CD4-positive, alpha-beta T cell (primary cell): ENCODE data around the gene PRR9. TPM values are rescaled to one million over a fixed set of nuclear protein-coding genes. Genes with fewer than 3 reads are reported as not detected.

Experiments used
- ATAC-seq: fragments of 200-7000 bp; cut with Tn5 transposase; one replicate; pipeline ENCODE4 v1.10.0; 2022; ENCODE audit warnings: mild to moderate bottlenecking; ENCODE audit not compliant: poor library complexity
- CTCF ChIA-PET: fragments of 350-600 bp; sonication (Branson Sonifier 250); formaldehyde crosslinking; loops from one replicate; lab custom pipeline; 2021; ENCODE audit warnings: antibody characterized with exemption, inconsistent platforms; lab: Charles Lee
- POLR2A ChIA-PET: fragments of 350-600 bp; sonication (Branson Sonifier 250); formaldehyde crosslinking; loops from one replicate; lab custom pipeline; 2021; ENCODE audit warnings: antibody characterized with exemption, inconsistent platforms; lab: Charles Lee
- DNase-seq, 14 experiments: peaks; one replicate each; pipeline ENCODE4 v3.0.0-alpha.2; 2013 to 2020; ENCODE audit warnings: mixed read lengths in 2 of 14
- H3K27ac ChIP-seq, 2 donors: one replicate each; pipeline versions ENCODE4 v1.5.1 to v1.7.0; 2013; ENCODE audit warnings: low read length in 2 of 2, low read depth in 1 of 2, mild to moderate bottlenecking in 1 of 2
- H3K27me3 ChIP-seq, 2 experiments: 1 replicate in 1 of 2; 2 replicates in 1 of 2; pipeline versions ENCODE4 v1.6.1 to v1.7.0; 2013; ENCODE audit warnings: low read length in 2 of 2, control low read depth in 1 of 2, mild to moderate bottlenecking in 1 of 2, moderate library complexity in 1 of 2; ENCODE audit not compliant: insufficient read depth in 2 of 2, control insufficient read depth in 1 of 2
- H3K36me3 ChIP-seq: one replicate; pipeline ENCODE4 v1.6.1; 2013; ENCODE audit warnings: low read length, control low read depth; ENCODE audit not compliant: insufficient read depth
- H3K4me1 ChIP-seq: one replicate; pipeline ENCODE4 v1.6.1; 2013; ENCODE audit warnings: low read length, control low read depth; ENCODE audit not compliant: insufficient read depth
- H3K4me3 ChIP-seq: one replicate; pipeline ENCODE4 v1.5.1; 2013; ENCODE audit warnings: mild to moderate bottlenecking, low read length, moderate library complexity
- H3K9me3 ChIP-seq, 2 experiments: 1 replicate in 1 of 2; 2 replicates in 1 of 2; pipeline versions ENCODE4 v1.6.1 to v1.7.0; 2013; ENCODE audit warnings: low read length in 2 of 2, mild to moderate bottlenecking in 2 of 2, control low read depth in 1 of 2, moderate library complexity in 1 of 2; ENCODE audit not compliant: control insufficient read depth in 1 of 2, insufficient read depth in 1 of 2
- H3K27ac Mint-ChIP-seq: one replicate; pipeline ENCODE4 v1.8.0; 2020; ENCODE audit warnings: mixed read lengths
- H3K27me3 Mint-ChIP-seq: one replicate; pipeline ENCODE4 v1.8.0; 2021; ENCODE audit warnings: mixed read lengths
- H3K36me3 Mint-ChIP-seq: one replicate; pipeline ENCODE4 v1.8.0; 2021; ENCODE audit warnings: low read depth, mixed read lengths
- H3K4me1 Mint-ChIP-seq: one replicate; pipeline ENCODE4 v1.8.0; 2021; ENCODE audit warnings: low read depth, mixed read lengths
- H3K4me3 Mint-ChIP-seq: one replicate; pipeline ENCODE4 v1.8.0; 2020; ENCODE audit warnings: mild to moderate bottlenecking, mixed read lengths
- H3K9me3 Mint-ChIP-seq: one replicate; pipeline ENCODE4 v1.8.0; 2020; ENCODE audit warnings: mixed read lengths
- CTCF ChIP-seq: fragments of 200-600 bp; IDR thresholded peaks from one replicate; pipeline ENCODE4 v1.8.0; 2022; ENCODE audit warnings: antibody characterized with exemption, mild to moderate bottlenecking
- intact Hi-C, 2 experiments: fragments of 100-400 bp; cut with DNase I in 1 of 2; cut with micrococcal nuclease in 1 of 2; formaldehyde crosslinking; loops; one replicate each; pipeline versions ENCODE4 v1.15.1 to v1.9.0; 2023 to 2025; cut with DNase I, micrococcal nuclease
- total RNA-seq, 174 experiments: library from RNA in 2 of 174; stranded (reverse) in 2 of 174; gene quantifications; one replicate each; pipeline ENCODE4 v1.2.3 and lab custom pipeline; 2021 to 2026

The PRR9 gene
- total RNA-seq, 2 experiments from 2014 or later, result not detected

DNA sequence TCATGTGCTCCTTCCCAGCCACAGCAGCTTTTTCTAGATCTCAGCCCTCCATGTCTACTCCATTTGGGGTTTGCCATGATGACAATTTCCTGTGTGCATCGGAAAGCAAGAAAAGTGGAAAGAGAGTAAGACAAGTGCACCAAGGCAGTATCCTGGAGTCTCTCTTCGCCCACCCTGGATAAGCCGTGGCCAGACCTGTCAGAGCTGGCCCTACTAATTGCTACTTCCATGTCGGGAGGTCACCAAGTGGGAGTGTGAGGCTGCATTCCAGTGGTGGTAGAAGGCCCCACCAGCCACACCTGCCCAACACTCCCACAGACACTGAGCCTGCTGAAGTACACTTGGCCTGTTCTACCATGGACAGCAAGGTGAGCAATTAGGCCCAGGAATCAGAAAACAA, 28.1 kb downstream of the PRR9 start:
- ATAC-seq, result no peak
- H3K9me3 Mint-ChIP-seq, result no peaks in the 10 kb centered on the region
- no peaks in the 10 kb centered on the region for H3K36me3 Mint-ChIP-seq
- TF ChIP-seq CTCF, result no peak
- Histone ChIP-seq H3K9me3 (no peaks in the 10 kb centered on the region), H3K27ac (no peak overlapping the region), H3K4me1 (no peaks in the 10 kb centered on the region), H3K36me3 (no peaks in the 10 kb centered on the region), H3K27me3 (peaks cover 14 to 17% of the 10 kb centered on the region in 2 experiments), H3K4me3 (no peak overlapping the region)
- H3K4me1 Mint-ChIP-seq, result no peaks in the 10 kb centered on the region
- DNase-seq, result no peak
- no peak overlapping the region for H3K4me3 Mint-ChIP-seq
- intact Hi-C loops, result no loop called here
- ChIA-PET CTCF (no interaction called here), POLR2A (no interaction called here)
- peaks cover 33% of the 10 kb centered on the region for H3K27me3 Mint-ChIP-seq
- H3K27ac Mint-ChIP-seq, result no peak overlapping the region

- Histone ChIP-seq H3K4me1 (no peaks in the 10 kb centered on the region), H3K27me3 (peaks cover 14 to 17% of the 10 kb centered on the region in 2 experiments), H3K27ac (no peak overlapping the region), H3K4me3 (no peak overlapping the region), H3K36me3 (no peaks in the 10 kb centered on the region), H3K9me3 (no peaks in the 10 kb centered on the region)
- no peak for ATAC-seq
- H3K4me1 Mint-ChIP-seq, result no peaks in the 10 kb centered on the region
- no peak for TF ChIP-seq CTCF
- intact Hi-C loops, result no loop called here
- no peaks in the 10 kb centered on the region for H3K36me3 Mint-ChIP-seq
- peaks cover 34% of the 10 kb centered on the region for H3K27me3 Mint-ChIP-seq
- no peak for DNase-seq
- ChIA-PET CTCF (no interaction called here), POLR2A (no interaction called here)
- H3K27ac Mint-ChIP-seq, result no peak overlapping the region
- no peaks in the 10 kb centered on the region for H3K9me3 Mint-ChIP-seq
- no peak overlapping the region for H3K4me3 Mint-ChIP-seq
These were observed 28.6 kb downstream of the PRR9 start for GRCh38 chr1:153246018-153246417.

DNA sequence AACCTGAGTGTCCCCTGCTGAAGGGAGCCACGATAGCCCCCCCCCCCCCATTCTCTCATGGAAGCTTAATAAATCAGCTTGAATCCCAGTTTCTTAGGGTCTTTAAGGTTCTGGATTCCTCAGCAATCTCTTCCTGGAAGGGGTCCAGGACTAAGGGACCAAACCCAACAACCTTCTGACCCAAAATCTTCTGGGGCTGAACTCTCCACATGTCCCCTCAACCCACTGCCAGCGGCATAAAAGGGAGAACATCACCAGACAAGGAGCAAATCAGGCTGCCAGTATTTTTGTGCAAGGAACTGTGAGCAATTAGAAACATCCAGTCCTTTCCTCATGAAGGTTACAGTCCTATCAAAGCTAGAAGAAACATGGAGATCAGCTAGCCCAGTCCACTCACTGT, 29.4 kb downstream of the PRR9 start:
- no peak overlapping the region for H3K4me3 Mint-ChIP-seq
- no peak overlapping the region for H3K27ac Mint-ChIP-seq
- intact Hi-C loops, result no loop called here
- H3K27me3 Mint-ChIP-seq, result peaks cover 40% of the 10 kb centered on the region
- ATAC-seq (no peak), DNase-seq (no peak)
- no peaks in the 10 kb centered on the region for H3K4me1 Mint-ChIP-seq
- Histone ChIP-seq H3K4me1 (no peaks in the 10 kb centered on the region), H3K9me3 (no peaks in the 10 kb centered on the region), H3K36me3 (no peaks in the 10 kb centered on the region), H3K4me3 (no peak overlapping the region), H3K27ac (no peak overlapping the region), H3K27me3 (peaks cover 14 to 17% of the 10 kb centered on the region in 2 experiments)
- TF ChIP-seq CTCF, result no peak
- POLR2A ChIA-PET, result no interaction called here
- H3K9me3 Mint-ChIP-seq, result no peaks in the 10 kb centered on the region
- no peaks in the 10 kb centered on the region for H3K36me3 Mint-ChIP-seq
- CTCF ChIA-PET, result no interaction called here
